ENCODE data around the gene RUNX1.

DNA sequence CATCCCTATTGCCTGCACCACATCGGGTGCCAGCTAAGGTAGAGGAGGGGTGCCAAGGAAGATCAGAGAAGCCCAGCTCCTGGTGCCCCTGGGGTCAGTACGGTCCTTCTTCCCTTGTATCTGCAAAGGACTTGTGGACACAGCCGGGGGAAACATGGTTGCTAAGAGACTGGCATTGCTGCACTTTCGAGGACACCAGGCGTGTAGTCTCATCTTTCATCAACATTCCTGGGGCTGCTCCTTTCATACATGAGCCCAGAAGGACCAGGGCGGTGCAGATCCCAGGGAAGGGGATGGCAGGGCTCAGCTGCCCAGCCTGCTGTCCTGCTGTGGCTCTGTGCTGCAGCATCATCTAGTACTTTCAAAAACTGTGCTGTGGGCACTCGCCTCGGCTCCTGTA lies 61.0 kb downstream of the RUNX1 start:
- TF ChIP-seq, protein P1, sequence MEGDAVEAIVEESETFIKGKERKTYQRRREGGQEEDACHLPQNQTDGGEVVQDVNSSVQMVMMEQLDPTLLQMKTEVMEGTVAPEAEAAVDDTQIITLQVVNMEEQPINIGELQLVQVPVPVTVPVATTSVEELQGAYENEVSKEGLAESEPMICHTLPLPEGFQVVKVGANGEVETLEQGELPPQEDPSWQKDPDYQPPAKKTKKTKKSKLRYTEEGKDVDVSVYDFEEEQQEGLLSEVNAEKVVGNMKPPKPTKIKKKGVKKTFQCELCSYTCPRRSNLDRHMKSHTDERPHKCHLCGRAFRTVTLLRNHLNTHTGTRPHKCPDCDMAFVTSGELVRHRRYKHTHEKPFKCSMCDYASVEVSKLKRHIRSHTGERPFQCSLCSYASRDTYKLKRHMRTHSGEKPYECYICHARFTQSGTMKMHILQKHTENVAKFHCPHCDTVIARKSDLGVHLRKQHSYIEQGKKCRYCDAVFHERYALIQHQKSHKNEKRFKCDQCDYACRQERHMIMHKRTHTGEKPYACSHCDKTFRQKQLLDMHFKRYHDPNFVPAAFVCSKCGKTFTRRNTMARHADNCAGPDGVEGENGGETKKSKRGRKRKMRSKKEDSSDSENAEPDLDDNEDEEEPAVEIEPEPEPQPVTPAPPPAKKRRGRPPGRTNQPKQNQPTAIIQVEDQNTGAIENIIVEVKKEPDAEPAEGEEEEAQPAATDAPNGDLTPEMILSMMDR (IDR thresholded peaks at IDR 0.05), result no peak
- no peak for TF ChIP-seq POLR2A (IDR thresholded peaks at IDR 0.05)
